Subcutaneous adipose tissue (tissue), 4 donors: ENCODE results near the gene ENTPD1. TPM values are rescaled to one million over a fixed set of nuclear protein-coding genes. Genes with fewer than 3 reads are reported as not detected.

Experiments
- CTCF ChIP-seq: fragments of 450-650 bp; IDR thresholded peaks from one replicate; pipeline ENCODE4 v1.5.1; 2016; ENCODE audit warnings: low read depth, mild to moderate bottlenecking, control low read depth, antibody characterized with exemption, moderate library complexity
- total RNA-seq, 4 donors: library from RNA; depleted of rRNA; stranded (reverse); fragments of >200 nt; gene quantifications; one replicate each; pipeline ENCODE4 v1.1.0, GENCODE V29; 2016

ENTPD1 gene
- total RNA-seq, 4 donors from 2014 or later, result 16.2 to 28.7 (median 20.4) TPM

- no peak for TF ChIP-seq CTCF
Observed at GRCh38 chr10:95748349-95748748, 7.6 kb upstream of the ENTPD1 start.

- no peak for TF ChIP-seq CTCF
Observed at GRCh38 chr10:95755511-95756004, 405 bp upstream of the ENTPD1 start.

- TF ChIP-seq CTCF, result no peak
Observed at GRCh38 chr10:95756809-95757684, 1.1 kb downstream of the ENTPD1 start.

- no peak for TF ChIP-seq CTCF
Observed at GRCh38 chr10:95758351-95759025, 2.5 kb downstream of the ENTPD1 start.

- TF ChIP-seq CTCF, result no peak
Observed at GRCh38 chr10:95759233-95759826, 3.4 kb downstream of the ENTPD1 start.

- TF ChIP-seq CTCF, result no peak
Observed at GRCh38 chr10:95761939-95762492, 6.1 kb downstream of the ENTPD1 start.
